ENCODE measurements around the gene TTLL12. TPM values are rescaled to one million over a fixed set of nuclear protein-coding genes. Genes with fewer than 3 reads are reported as not detected.

The TTLL12 gene
- total and polyA plus RNA-seq, 2 donors (not counting 1 experiment from before 2014, with no cell fraction given): 11.0 to 21.3 TPM

DNA sequence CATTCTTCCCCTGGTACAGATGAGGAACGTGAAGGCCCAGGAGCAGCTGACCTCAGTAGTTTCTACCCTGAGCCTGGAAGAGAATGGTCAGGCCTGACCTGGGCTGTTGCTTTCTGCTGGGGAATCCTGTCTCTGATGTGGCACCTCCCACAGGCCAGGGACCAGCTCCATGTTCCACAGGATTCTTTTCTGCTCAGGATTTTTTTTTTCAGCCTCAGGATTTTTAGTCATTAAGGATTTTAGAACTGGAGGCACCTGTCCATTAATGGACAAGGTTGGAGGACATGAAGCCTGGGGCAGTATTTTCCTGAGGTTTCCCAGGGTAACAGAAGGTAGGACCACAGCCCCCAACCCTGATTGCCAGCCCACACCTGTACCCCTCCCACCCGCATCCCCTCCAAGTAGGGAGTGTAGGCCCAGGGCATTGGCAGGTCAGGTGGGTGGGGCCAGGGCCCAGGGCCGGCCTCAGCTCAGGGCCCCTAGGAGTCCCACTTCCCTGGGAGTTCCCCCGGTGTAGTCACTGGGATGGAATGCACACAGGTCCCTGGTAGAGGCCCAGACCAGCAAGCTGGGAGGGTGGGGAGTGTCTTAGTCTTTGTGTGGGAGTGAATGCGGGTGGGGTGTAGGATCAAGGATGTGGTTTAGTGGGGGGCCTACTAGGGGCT, 60.3 kb downstream of the TTLL12 start:
- H3K9ac ChIP-seq (ENCODE audit: low read length): no peak overlapping the region
- H3K4me2 ChIP-seq (replicated peaks; ENCODE audit: low read depth, low read length, poor library complexity, severe bottlenecking): no peak overlapping the region
- H3K9me3 Mint-ChIP-seq (ENCODE audit: insufficient read depth): no peaks in the 10 kb centered on the region
- H2AFZ ChIP-seq (ENCODE audit: insufficient read depth, low read depth, low read length, poor library complexity, severe bottlenecking): no peak overlapping the region
- DNase-seq (no peak), ATAC-seq (ENCODE audit: low read depth) (no peak)
- intact Hi-C loops (cut with micrococcal nuclease): no loop called here
- TF ChIP-seq EZH2 (IDR thresholded peaks at IDR 0.05; ENCODE audit: borderline replicate concordance, insufficient read depth, low read depth, low read length, poor library complexity, severe bottlenecking): no peak
- TF ChIP-seq CTCF (IDR thresholded peaks at IDR 0.05): no peak
- H3K4me3 ChIP-seq (ENCODE audit: control extremely low read depth in 1 of 5, extremely low read depth in 1 of 5, insufficient read depth in 1 of 5, low read depth in 2 of 5, low read length in 4 of 5): no peak overlapping the region
- H3K4me1 ChIP-seq (ENCODE audit: control insufficient read depth in 2 of 2, insufficient read depth in 2 of 2, low read length in 2 of 2): peaks cover 34 to 42% of the 10 kb centered on the region in 2 donors
- H3K36me3 ChIP-seq (replicated peaks in 1 of 2; ENCODE audit: control extremely low read depth in 1 of 2, control insufficient read depth in 1 of 2, extremely low read depth in 1 of 2, insufficient read depth in 2 of 2, low read length in 1 of 2): peaks cover 0 to 2% of the 10 kb centered on the region in 2 experiments
- peaks cover 12% of the 10 kb centered on the region for H3K27me3 Mint-ChIP-seq
- no peak overlapping the region for H3K27ac Mint-ChIP-seq
- peaks cover 25% of the 10 kb centered on the region for H3K4me1 Mint-ChIP-seq
- no peak overlapping the region for H3K4me3 Mint-ChIP-seq
- CTCF ChIA-PET: interaction anchor here (3.8 kb wide), 1 partner anchor 9 kb away, joined by 14 read pairs; no protein-coding TSS in a partner anchor
- H4K20me1 ChIP-seq (ENCODE audit: control insufficient read depth, insufficient read depth, low read length, poor library complexity, severe bottlenecking): peaks cover 22% of the 10 kb centered on the region
- no peaks in the 10 kb centered on the region for H3K79me2 ChIP-seq (ENCODE audit: control insufficient read depth, insufficient read depth, low read length)
- POLR2A ChIA-PET: interaction anchor here (0.7 to 0.9 kb wide), 3 partner anchors 10 to 1180 kb away, joined by 5 to 8 read pairs (median 5); partner anchors contain the start of gene CENPM
- WGBS (ENCODE audit: insufficient coverage): 60% methylated on average over 3 of the region's 5 CpGs
- H3K27ac ChIP-seq (ENCODE audit: low read length in 2 of 2): no peak overlapping the region
- H3K9me3 ChIP-seq (ENCODE audit: control extremely low read depth in 1 of 3, control insufficient read depth in 2 of 3, insufficient read depth in 1 of 3, low read length in 2 of 3): peaks cover 0 to 7% (median 0%) of the 10 kb centered on the region in 3 donors
- H3K27me3 ChIP-seq (replicated peaks in 1 of 4; ENCODE audit: control extremely low read depth in 1 of 4, control insufficient read depth in 3 of 4, insufficient read depth in 4 of 4, low read length in 3 of 4): peaks cover 0 to 36% (median 15%) of the 10 kb centered on the region in 4 experiments

GRCh38 chr22:43118953-43119458, 67.9 kb downstream of the TTLL12 start:
- H3K4me1 ChIP-seq (ENCODE audit: control insufficient read depth in 2 of 2, insufficient read depth in 2 of 2, low read length in 2 of 2): peaks cover 67 to 82% of the 10 kb centered on the region in 2 donors
- H3K27me3 ChIP-seq (replicated peaks in 1 of 4; ENCODE audit: control extremely low read depth in 1 of 4, control insufficient read depth in 3 of 4, insufficient read depth in 4 of 4, low read length in 3 of 4): peaks cover 0 to 50% (median 18%) of the 10 kb centered on the region in 4 experiments
- H3K4me3 ChIP-seq (ENCODE audit: control extremely low read depth in 1 of 5, extremely low read depth in 1 of 5, insufficient read depth in 1 of 5, low read depth in 2 of 5, low read length in 4 of 5): peak overlapping the region in 2 of 5 experiments; percentile 7 to 22
- ChIA-PET CTCF (interaction anchor here (0.9 to 1.6 kb wide), 2 partner anchors 18 to 251 kb away, joined by 4 to 5 read pairs; no protein-coding TSS in a partner anchor), POLR2A (no interaction called here)
- DNase-seq (peak; percentile 72), ATAC-seq (ENCODE audit: low read depth) (peak; percentile 74)
- no peaks in the 10 kb centered on the region for H3K79me2 ChIP-seq (ENCODE audit: control insufficient read depth, insufficient read depth, low read length)
- 25% methylated on average over 4 of the region's 7 CpGs for WGBS (ENCODE audit: insufficient coverage)
- peak overlapping the region; percentile 25 for H3K9ac ChIP-seq (ENCODE audit: low read length)
- intact Hi-C loops (cut with micrococcal nuclease): no loop called here
- Mint-ChIP-seq H3K9me3 (ENCODE audit: insufficient read depth) (no peaks in the 10 kb centered on the region), H3K4me1 (peaks cover 62% of the 10 kb centered on the region), H3K4me3 (peak overlapping the region; percentile 68), H3K27ac (peak overlapping the region; percentile 61), H3K27me3 (peaks cover 35% of the 10 kb centered on the region)
- H2AFZ ChIP-seq (ENCODE audit: insufficient read depth, low read depth, low read length, poor library complexity, severe bottlenecking): no peak overlapping the region
- H3K4me2 ChIP-seq (replicated peaks; ENCODE audit: low read depth, low read length, poor library complexity, severe bottlenecking): peak overlapping the region; percentile 59
- no peak overlapping the region for H3K27ac ChIP-seq (ENCODE audit: low read length in 2 of 2)
- H3K36me3 ChIP-seq (replicated peaks in 1 of 2; ENCODE audit: control extremely low read depth in 1 of 2, control insufficient read depth in 1 of 2, extremely low read depth in 1 of 2, insufficient read depth in 2 of 2, low read length in 1 of 2): no peaks in the 10 kb centered on the region
- TF ChIP-seq CTCF (IDR thresholded peaks at IDR 0.05) (no peak), EZH2 (IDR thresholded peaks at IDR 0.05; ENCODE audit: borderline replicate concordance, insufficient read depth, low read depth, low read length, poor library complexity, severe bottlenecking) (no peak)
- H4K20me1 ChIP-seq (ENCODE audit: control insufficient read depth, insufficient read depth, low read length, poor library complexity, severe bottlenecking): peaks cover 8% of the 10 kb centered on the region
- H3K9me3 ChIP-seq (ENCODE audit: control extremely low read depth in 1 of 3, control insufficient read depth in 2 of 3, insufficient read depth in 1 of 3, low read length in 2 of 3): peaks cover 0 to 12% (median 0%) of the 10 kb centered on the region in 3 donors

Data from B cell (primary cell).